Non-pigmented ciliary epithelial cell (primary cell): Measurements from ENCODE around the gene SH2D3C.
"Not testable (repeated sequence)": the region's sequence is repeated elsewhere in the genome, so short reads cannot be mapped to it uniquely, and the experiment has no call there.

Experiments used
- DNase-seq: peaks from one replicate; pipeline ENCODE4 v3.0.0-alpha.2; 2010; ENCODE audit warnings: low read depth

SH2D3C gene

GRCh38 chr9:127763918-127764384 is 14.5 kb downstream of the SH2D3C start:
- DNase-seq, result no peak

GRCh38 chr9:127762111-127762676 is 16.3 kb downstream of the SH2D3C start:
- no peak for DNase-seq

GRCh38 chr9:127761491-127761956 is 16.9 kb downstream of the SH2D3C start:
- DNase-seq, result no peak

- no peak for DNase-seq
Measured at GRCh38 chr9:127761061-127761460, 17.4 kb downstream of the SH2D3C start.

- no peak for DNase-seq
Measured at GRCh38 chr9:127758843-127759242, 19.6 kb downstream of the SH2D3C start.

GRCh38 chr9:127756776-127757175 is 21.7 kb downstream of the SH2D3C start:
- DNase-seq, result not testable (repeated sequence)

GRCh38 chr9:127756233-127756632 is 22.2 kb downstream of the SH2D3C start:
- DNase-seq, result no peak

- no peak for DNase-seq
Measured at GRCh38 chr9:127755061-127756060, 23.1 kb downstream of the SH2D3C start.

- no peak for DNase-seq
Measured at GRCh38 chr9:127754099-127755060, 24.1 kb downstream of the SH2D3C start.

GRCh38 chr9:127753622-127754021 is 24.8 kb downstream of the SH2D3C start:
- no peak for DNase-seq

GRCh38 chr9:127753148-127753547 is 25.3 kb downstream of the SH2D3C start:
- DNase-seq, result no peak

GRCh38 chr9:127751269-127752054 is 27.0 kb downstream of the SH2D3C start:
- no peak for DNase-seq

- DNase-seq, result no peak
Measured at GRCh38 chr9:127749090-127749787, 29.2 kb downstream of the SH2D3C start.

- DNase-seq, result no peak
Measured at GRCh38 chr9:127746959-127747569, 31.4 kb downstream of the SH2D3C start.

GRCh38 chr9:127744398-127745110 is 33.9 kb downstream of the SH2D3C start:
- DNase-seq, result no peak

GRCh38 chr9:127742435-127743088 is 35.9 kb downstream of the SH2D3C start:
- DNase-seq, result peak; percentile 45

- peak; percentile 11 for DNase-seq
Measured at GRCh38 chr9:127741831-127742434, 36.5 kb downstream of the SH2D3C start.

GRCh38 chr9:127739614-127740330 is 38.7 kb downstream of the SH2D3C start:
- no peak for DNase-seq
